Retinal pigment epithelial cell (primary cell): Measurements from ENCODE around the gene OGFOD2.

Experiments
- DNase-seq: peaks from one replicate; pipeline ENCODE4 v3.0.0-alpha.2; 2010; ENCODE audit warnings: low read depth
- H3K4me3 ChIP-seq: 2 replicates; pipeline ENCODE4 v1.5.1; 2011; ENCODE audit warnings: mild to moderate bottlenecking, low read length, control low read depth, moderate library complexity
- CTCF ChIP-seq: conservative IDR thresholded peaks from 2 replicates; pipeline ENCODE4 v1.5.1; 2011; ENCODE audit warnings: low read depth, low read length, control low read depth, inconsistent platforms

The OGFOD2 gene

GRCh38 chr12:123029550-123029949, 54.5 kb downstream of the OGFOD2 start:
- no peak for DNase-seq
- no peak for TF ChIP-seq CTCF
- H3K4me3 ChIP-seq = no peak overlapping the region
